GM13977 (cell line): ENCODE measurements around the gene LDLRAD2.

ENCODE experiments used
- DNase-seq: peaks from one replicate; pipeline ENCODE4 v3.0.0; 2012; ENCODE audit warnings: low spot score
- in situ Hi-C: fragments of 300-500 bp; cut with MboI; formaldehyde crosslinking; loops from one replicate; pipeline ENCODE4 v1.12.0; 2022; ENCODE audit warnings: low sequenced_read_pairs, low pct_unique_long_range_greater_than_20kb, mixed read lengths, inconsistent platforms; ENCODE audit not compliant: unreplicated experiment
- TF ChIP-seq, protein P1 (sequence below): IDR thresholded peaks from 2 replicates; pipeline ENCODE4 v1.5.1; 2012; ENCODE audit warnings: mild to moderate bottlenecking, control low read depth; ENCODE audit not compliant: insufficient read depth; ENCODE audit errors: extremely low read depth, missing control alignments

The LDLRAD2 gene

DNA sequence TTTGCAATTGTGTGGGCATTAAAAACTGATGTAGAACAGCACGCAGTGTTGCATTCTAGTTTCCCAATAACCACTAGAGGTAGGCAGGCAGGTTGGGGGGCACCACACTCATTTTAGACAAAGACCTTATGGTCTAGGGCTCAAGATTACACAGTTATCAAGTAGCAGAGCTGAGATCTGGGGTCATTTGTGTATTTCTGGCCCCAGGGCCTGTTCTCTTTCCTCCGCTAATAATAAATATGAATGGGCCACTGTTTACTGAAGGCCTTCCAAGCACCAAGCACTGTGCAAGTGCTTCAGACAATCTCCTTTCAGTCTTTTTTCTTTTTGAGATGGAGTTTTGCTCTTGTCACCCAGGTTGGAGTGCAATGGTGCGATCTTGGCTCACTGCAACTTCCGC, 23.9 kb downstream of the LDLRAD2 start:
- TF ChIP-seq, protein P1, sequence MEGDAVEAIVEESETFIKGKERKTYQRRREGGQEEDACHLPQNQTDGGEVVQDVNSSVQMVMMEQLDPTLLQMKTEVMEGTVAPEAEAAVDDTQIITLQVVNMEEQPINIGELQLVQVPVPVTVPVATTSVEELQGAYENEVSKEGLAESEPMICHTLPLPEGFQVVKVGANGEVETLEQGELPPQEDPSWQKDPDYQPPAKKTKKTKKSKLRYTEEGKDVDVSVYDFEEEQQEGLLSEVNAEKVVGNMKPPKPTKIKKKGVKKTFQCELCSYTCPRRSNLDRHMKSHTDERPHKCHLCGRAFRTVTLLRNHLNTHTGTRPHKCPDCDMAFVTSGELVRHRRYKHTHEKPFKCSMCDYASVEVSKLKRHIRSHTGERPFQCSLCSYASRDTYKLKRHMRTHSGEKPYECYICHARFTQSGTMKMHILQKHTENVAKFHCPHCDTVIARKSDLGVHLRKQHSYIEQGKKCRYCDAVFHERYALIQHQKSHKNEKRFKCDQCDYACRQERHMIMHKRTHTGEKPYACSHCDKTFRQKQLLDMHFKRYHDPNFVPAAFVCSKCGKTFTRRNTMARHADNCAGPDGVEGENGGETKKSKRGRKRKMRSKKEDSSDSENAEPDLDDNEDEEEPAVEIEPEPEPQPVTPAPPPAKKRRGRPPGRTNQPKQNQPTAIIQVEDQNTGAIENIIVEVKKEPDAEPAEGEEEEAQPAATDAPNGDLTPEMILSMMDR = no peak
- DNase-seq = no peak
- in situ Hi-C loops = no loop called here

- in situ Hi-C loops = no loop called here
- TF ChIP-seq, protein P1 = no peak
- no peak for DNase-seq
Observed at GRCh38 chr1:21836729-21837128, 24.7 kb downstream of the LDLRAD2 start.

DNA sequence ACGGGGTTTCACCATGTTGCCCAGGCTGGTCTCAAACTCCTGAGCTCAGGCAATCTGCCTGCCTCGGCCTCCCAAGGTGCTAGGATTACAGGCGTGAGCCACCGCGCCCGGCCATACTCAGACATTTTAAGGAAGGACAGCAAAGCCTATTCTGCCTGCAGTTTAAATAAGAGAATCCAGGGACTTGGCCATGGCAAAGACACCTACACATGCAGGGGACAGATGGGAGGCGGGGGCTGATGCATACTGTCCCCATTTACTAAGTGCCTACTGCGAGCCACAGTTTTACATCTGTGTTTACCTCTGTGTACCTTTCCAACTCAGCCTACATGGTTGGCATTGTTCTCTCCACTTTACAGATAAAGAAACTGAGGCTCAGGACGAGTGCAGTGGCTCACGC, 25.4 kb downstream of the LDLRAD2 start:
- TF ChIP-seq, protein P1 = no peak
- in situ Hi-C loops = no loop called here
- no peak for DNase-seq

- no peak for DNase-seq
- TF ChIP-seq, protein P1 = no peak
- in situ Hi-C loops = no loop called here
Observed at GRCh38 chr1:21838359-21839157, 26.5 kb downstream of the LDLRAD2 start.

- TF ChIP-seq, protein P1 = no peak
- in situ Hi-C loops = no loop called here
- no peak for DNase-seq
Observed at GRCh38 chr1:21839337-21840037, 27.4 kb downstream of the LDLRAD2 start.

DNA sequence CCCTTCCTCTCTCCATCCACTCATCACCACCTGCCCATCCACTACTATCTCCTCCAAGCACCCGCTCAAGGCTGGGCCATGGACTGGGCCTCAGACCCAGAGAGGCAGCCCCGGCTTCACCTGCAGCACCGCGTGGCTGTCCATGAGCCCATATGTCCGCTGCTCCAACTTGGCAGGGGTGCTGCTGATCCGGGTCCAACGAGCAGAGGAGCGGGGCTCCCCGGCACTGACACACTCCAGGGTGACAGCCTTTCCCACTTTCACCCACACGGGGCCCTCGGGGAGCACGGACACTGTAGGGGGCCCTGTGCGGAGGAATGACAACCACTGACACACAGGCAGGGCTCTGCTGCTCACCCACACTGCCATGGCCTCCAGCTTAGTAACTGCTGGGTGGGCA, 28.9 kb downstream of the LDLRAD2 start:
- in situ Hi-C loops = no loop called here
- DNase-seq = no peak
- TF ChIP-seq, protein P1 = no peak
